Activated gamma-delta T cell (primary cell): Measurements from ENCODE around the gene SMARCA2.

Experiments used
- DNase-seq: peaks from one replicate; lab custom pipeline; 2025; lab: John Stamatoyannopoulos, UW

SMARCA2 gene

GRCh38 chr9:2087500-2088313 is 72.6 kb downstream of the SMARCA2 start:
- DNase-seq: no peak

- no peak for DNase-seq
Observed at GRCh38 chr9:2093920-2094597, 78.9 kb downstream of the SMARCA2 start.

GRCh38 chr9:2096376-2096970 is 81.3 kb downstream of the SMARCA2 start:
- DNase-seq: no peak

- no peak for DNase-seq
Observed at GRCh38 chr9:2106666-2107065, 91.5 kb downstream of the SMARCA2 start.

- DNase-seq: no peak
Observed at GRCh38 chr9:2107906-2108451, 92.8 kb downstream of the SMARCA2 start.

- DNase-seq: no peak
Observed at GRCh38 chr9:2109069-2109650, 94.0 kb downstream of the SMARCA2 start.

- DNase-seq: no peak
Observed at GRCh38 chr9:2110036-2110435, 94.9 kb downstream of the SMARCA2 start.

- no peak for DNase-seq
Observed at GRCh38 chr9:2116073-2116472, 100.9 kb downstream of the SMARCA2 start.

GRCh38 chr9:2117527-2117926 is 102.4 kb downstream of the SMARCA2 start:
- DNase-seq: no peak

GRCh38 chr9:2119566-2119965 is 104.4 kb downstream of the SMARCA2 start:
- DNase-seq: no peak

GRCh38 chr9:2120926-2121689 is 106.0 kb downstream of the SMARCA2 start:
- DNase-seq: no peak

GRCh38 chr9:2122299-2122698 is 107.2 kb downstream of the SMARCA2 start:
- no peak for DNase-seq

- DNase-seq: no peak
Observed at GRCh38 chr9:2125906-2126305, 110.8 kb downstream of the SMARCA2 start.

GRCh38 chr9:2126331-2126803 is 111.2 kb downstream of the SMARCA2 start:
- no peak for DNase-seq

- no peak for DNase-seq
Observed at GRCh38 chr9:2127486-2127885, 112.3 kb downstream of the SMARCA2 start.

- DNase-seq: no peak
Observed at GRCh38 chr9:2128141-2128540, 113.0 kb downstream of the SMARCA2 start.

- DNase-seq: no peak
Observed at GRCh38 chr9:2128618-2129017, 113.5 kb downstream of the SMARCA2 start.

GRCh38 chr9:2130941-2131340 is 115.8 kb downstream of the SMARCA2 start:
- DNase-seq: no peak

- no peak for DNase-seq
Observed at GRCh38 chr9:2132484-2133082, 117.4 kb downstream of the SMARCA2 start.

GRCh38 chr9:2134391-2134790 is 119.2 kb downstream of the SMARCA2 start:
- DNase-seq: no peak

GRCh38 chr9:2138646-2139045 is 123.5 kb downstream of the SMARCA2 start:
- DNase-seq: no peak
